ENCODE measurements around the gene COPS9.

Gene COPS9

GRCh38 chr2:240167588-240167880 is 31.4 kb upstream of the COPS9 start:
- no peak for DNase-seq

DNA sequence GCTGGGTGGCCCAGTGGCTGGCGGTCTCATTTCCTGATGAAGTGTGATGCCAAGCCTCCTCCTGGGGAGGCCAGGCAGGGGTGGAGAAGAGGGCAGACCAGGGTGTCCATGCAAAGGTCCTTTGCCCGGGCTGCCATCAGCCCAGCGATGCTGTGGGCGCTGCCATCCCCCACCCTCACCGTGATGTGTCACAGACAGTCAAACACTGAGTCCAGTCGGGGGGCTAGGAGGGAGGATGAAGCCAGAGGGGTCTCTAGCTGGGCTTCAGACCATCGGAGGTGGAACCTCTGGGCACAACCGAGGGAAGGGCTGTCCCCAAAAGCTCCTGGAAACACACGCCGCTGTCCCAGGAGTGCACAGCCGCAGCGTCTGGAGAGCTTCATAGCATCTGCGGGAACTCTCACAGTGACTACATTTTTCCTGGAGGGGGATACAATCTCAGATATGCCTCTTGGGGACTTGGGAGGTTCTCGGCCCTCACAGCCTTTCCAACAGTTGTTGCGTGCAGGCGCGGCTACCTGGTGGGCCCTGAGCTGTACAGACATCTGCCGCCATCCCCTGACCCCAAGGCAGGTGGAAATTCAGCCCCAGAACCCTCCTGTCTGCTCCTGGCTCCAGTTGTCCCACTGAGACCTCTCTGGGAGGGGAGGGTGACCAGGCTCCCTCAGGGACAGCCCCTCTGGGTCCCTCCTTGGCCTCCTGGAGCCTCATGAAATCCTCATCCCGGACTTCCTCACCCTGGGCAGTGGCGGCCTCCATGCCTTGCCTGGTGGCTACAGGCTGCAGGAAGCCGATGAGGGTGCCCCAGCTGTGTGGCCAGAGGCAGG is 30.9 kb upstream of the COPS9 start:
- no peak for DNase-seq

GRCh38 chr2:240166191-240166590 is 30.1 kb upstream of the COPS9 start:
- no peak for DNase-seq

DNA sequence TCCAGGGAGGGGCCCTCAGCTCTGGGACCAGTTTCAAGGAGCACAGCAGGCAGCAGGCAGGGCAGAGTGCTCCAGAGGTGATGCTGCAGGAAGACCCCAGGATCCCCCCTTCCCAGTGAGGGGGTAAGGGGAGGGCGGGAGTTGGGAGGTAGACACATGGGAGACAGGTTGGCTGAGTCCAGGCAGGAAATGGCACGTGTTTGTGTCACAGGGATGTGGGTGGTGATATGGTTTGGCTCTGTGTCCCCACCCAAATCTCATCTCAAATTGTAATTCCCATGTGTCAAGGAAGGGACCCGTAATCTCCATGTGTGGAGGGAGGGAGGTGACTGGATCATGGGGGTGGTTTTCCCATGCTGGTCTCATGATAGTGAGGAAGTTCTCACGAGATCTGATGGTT is 29.6 kb upstream of the COPS9 start:
- no peak for DNase-seq

DNA sequence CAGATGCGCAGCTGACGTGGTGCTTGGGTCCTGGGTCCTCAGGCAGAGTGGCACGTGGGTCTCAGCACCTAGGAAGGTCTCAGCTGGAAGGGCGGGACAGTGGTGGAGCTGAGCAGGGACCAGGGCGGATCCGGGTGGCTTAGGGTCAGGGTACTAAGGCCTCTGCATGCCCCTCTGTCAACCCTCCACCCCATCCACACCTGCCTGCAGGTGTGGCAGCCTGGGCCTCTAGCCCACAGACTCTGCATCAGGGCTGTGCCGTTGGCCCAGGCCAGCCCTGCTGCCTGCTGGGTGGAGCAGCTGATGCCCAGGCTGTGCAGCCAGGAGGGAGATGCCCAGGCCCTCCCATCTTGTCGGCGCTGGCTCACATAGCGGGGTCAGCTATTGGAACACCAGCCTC is 28.9 kb upstream of the COPS9 start:
- DNase-seq, result no peak

DNA sequence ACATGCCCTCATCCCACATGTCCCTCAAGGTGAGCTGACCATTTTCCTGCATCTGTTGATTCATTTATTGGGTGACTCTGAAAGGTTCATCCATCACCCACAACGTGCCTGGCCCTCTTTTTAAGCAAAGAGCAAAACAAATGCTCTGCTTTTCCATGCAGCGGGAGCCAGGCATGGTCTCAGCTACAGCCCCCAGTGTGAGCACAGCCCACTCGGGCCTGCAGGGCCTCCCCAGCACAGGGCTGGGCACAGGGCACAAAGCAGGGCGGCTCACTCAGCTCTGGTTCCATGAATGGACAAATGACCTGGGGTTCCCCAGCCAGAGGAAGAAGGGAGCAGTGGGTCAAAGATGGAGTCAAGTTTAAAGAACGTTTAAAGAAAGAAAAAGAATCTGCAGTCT is 28.5 kb upstream of the COPS9 start:
- DNase-seq, result no peak

- DNase-seq, result no peak
These were observed 27.9 kb upstream of the COPS9 start for GRCh38 chr2:240163844-240164574.

GRCh38 chr2:240162939-240163714 is 27.0 kb upstream of the COPS9 start:
- DNase-seq, result no peak

- DNase-seq, result no peak
These were observed 26.4 kb upstream of the COPS9 start for GRCh38 chr2:240162531-240162930.

DNA sequence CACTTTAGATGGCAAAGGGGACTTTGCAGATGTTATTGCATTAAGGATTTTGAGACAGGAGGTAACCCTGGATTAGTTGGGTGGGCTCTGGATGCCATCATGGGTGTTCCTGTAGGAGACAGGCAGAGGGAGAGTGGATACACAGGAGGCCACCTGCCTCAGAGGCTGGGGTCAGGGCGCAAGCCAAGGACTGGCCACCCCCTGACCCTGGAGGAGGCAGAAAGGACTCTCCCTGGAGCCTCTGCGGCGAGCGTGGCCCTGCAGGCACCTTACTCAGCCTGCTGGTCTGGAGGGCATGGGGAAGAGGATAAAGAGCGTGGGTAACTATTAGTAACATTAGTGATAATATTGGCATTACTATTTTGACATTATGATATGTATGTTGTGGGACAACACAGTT is 25.9 kb upstream of the COPS9 start:
- no peak for DNase-seq

DNA sequence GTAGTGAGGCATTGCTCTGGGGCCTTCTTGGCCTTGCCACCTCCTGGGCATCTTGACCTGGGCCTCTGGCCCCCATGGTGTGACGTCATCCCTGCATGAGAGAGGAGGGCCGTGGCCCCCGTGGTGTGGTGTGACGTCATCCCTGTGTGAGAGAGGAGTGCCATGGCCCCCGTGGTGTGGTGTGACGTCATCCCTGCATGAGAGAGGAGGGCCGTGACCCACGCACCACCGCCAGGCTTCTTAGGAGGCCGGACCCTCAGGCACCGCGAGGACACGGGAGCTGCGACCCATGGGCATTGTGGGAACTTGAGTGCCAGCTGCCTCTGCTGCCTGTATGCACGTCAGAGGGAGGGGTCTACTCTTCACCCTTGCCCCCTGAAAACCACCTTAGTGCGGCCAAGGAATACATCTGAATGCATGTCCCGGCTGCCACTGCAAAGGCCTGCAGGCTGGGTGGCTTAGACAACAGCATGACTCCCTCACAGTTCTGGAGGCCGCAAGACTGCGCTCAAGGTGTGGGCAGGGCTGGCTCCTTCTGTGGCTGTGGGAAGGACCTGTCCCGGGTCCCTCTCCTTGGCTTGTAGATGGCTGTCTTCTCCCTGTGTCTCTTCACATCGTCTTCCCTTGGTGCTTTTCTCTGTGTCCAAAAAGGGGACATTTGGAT is 25.1 kb upstream of the COPS9 start:
- DNase-seq, result no peak

DNA sequence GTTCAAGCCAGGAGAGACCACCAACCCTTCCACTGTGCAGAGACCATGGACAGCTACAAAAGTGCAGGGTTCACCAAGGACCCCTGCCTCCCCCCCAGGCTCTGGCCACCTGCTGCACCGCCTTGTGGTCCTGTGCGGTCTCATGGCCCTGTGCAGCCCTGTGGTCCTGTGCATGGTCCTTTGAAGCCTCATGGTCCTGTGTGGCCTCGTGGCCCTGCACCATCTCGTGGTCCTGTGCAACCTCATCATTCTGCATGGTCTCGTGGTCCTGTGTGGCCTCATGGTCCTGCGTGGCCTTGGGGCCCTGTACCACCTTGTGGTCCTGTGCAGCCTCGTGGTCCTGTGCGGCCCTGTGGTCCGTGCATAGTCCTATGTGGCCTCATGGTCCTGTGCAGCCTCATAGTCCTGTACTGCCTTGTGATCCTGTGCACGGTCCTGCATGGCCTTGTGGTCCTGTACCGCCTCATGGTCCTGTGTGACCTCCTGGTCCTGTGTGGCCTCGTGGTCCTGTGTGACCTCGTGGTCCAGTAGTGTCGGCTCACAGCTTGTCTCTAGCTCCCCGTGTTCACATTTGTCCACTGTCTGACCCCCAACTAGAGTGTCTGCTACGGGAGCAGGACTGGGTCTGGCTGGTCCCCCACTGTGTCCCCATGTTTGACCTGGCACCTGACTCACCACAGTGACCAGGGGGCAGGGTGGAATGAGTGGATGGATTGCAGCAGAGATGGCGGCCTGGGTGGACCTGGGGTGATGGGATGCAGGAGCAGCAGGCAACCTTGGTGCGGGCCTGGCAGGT is 24.4 kb upstream of the COPS9 start:
- no peak for DNase-seq

GRCh38 chr2:240159251-240159839 is 23.2 kb upstream of the COPS9 start:
- no peak for DNase-seq

- no peak for DNase-seq
These were observed 21.0 kb upstream of the COPS9 start for GRCh38 chr2:240157147-240157470.

DNA sequence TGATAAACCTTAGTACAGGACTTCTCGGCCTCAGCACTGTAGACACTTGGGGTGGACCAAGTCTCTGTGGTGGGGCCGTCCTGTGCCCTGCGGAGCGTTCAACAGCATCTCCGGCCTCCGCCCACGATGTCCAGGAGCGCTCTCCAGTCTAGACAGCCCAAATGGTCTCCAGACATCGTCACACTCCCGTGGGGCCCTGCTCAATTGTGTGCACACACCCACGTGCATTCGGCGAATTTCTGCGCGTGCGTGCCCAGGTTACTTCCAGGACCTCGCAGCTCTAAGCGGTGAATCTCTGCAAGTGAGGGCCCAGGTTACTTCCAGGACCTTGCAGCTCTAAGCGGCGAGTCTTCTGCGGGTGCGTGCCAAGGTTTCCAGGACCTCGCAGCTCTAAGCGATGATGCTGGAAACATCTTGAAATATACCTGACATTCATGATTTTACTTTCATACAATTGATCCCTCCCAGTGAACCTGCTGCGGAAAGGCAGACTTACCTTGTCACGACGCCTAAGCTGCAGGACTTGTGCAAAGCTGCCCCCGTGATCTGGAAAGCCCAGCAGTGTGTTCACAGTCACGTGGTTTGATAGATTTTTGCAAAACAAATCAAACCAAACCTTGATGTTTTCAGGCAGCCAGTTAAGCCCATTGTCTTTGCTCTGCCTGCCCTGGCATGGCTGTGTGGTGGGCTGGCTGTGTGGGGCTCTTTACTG is 20.5 kb upstream of the COPS9 start:
- DNase-seq, result no peak

- DNase-seq, result no peak
These were observed 19.8 kb upstream of the COPS9 start for GRCh38 chr2:240155745-240156390.

GRCh38 chr2:240155048-240155744 is 19.1 kb upstream of the COPS9 start:
- DNase-seq, result no peak

GRCh38 chr2:240154606-240155005 is 18.5 kb upstream of the COPS9 start:
- DNase-seq, result no peak

DNA sequence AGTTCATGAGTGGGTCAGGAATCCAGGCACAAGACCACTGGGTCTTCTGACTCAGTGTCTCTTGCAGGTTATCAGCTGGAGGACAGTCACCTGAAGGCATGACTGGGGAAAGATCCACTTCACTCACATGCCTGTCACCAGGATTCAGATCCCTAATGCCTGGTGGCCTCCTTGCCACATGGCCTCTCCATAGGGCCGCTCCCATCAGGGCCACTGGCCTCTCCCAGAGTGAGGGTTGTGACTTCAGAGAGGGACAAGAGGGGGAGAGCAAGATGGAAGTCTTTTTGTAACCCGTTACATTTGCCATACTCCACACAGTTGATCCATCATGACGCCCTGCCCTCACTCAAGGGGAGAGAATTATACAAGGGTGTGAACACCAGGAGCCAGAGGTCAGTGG is 17.3 kb upstream of the COPS9 start:
- DNase-seq, result no peak

- DNase-seq, result no peak
These were observed 15.4 kb upstream of the COPS9 start for GRCh38 chr2:240151477-240152031.
